GM23248 (cell line): ENCODE measurements around the gene VPS26C. TPM values are rescaled to one million over a fixed set of nuclear protein-coding genes. Genes with fewer than 3 reads are reported as not detected.
A peak's percentile ranks its signal among the peaks of the same experiment; 100 is the strongest.
"Not testable (repeated sequence)": the region's sequence is repeated elsewhere in the genome, so short reads cannot be mapped to it uniquely, and the experiment has no call there.

Experiments used
- DNase-seq: peaks from one replicate; pipeline ENCODE4 v3.0.0-alpha.2; 2015
- H2AFZ ChIP-seq: fragments of 200-600 bp; sonication (generic); 2 replicates; pipeline ENCODE4 v1.6.1; 2016; ENCODE audit warnings: antibody characterized with exemption
- H3F3A ChIP-seq: fragments of 200-600 bp; sonication (generic); 2 replicates; pipeline ENCODE4 v1.6.1; 2016; ENCODE audit warnings: mild to moderate bottlenecking, antibody characterized with exemption, mixed run types; ENCODE audit not compliant: insufficient read depth
- H3K27ac ChIP-seq: fragments of 200-600 bp; sonication (generic); 2 replicates; pipeline ENCODE4 v1.5.1; 2016; ENCODE audit warnings: mild to moderate bottlenecking
- H3K27me3 ChIP-seq: fragments of 200-600 bp; sonication (generic); replicated peaks from 2 replicates; pipeline ENCODE4 v1.6.1; 2016; ENCODE audit warnings: mild to moderate bottlenecking; ENCODE audit not compliant: insufficient read depth
- H3K36me3 ChIP-seq: fragments of 200-600 bp; sonication (generic); 2 replicates; pipeline ENCODE4 v1.6.1; 2016; ENCODE audit warnings: low read depth, mild to moderate bottlenecking
- H3K4me1 ChIP-seq: fragments of 200-600 bp; sonication (generic); 2 replicates; pipeline ENCODE4 v1.6.1; 2016; ENCODE audit warnings: mild to moderate bottlenecking; ENCODE audit not compliant: insufficient read depth
- H3K4me2 ChIP-seq: fragments of 200-600 bp; sonication (generic); one replicate; pipeline ENCODE4 v1.6.1; 2016; ENCODE audit warnings: mild to moderate bottlenecking; ENCODE audit not compliant: unreplicated experiment
- H3K4me3 ChIP-seq: fragments of 200-600 bp; sonication (generic); 2 replicates; pipeline ENCODE4 v1.5.1; 2016; ENCODE audit warnings: mild to moderate bottlenecking
- H3K79me2 ChIP-seq: fragments of 200-600 bp; sonication (generic); 2 replicates; pipeline ENCODE4 v1.6.1; 2016; ENCODE audit warnings: mild to moderate bottlenecking; ENCODE audit not compliant: insufficient read depth
- H3K9ac ChIP-seq: fragments of 200-600 bp; sonication (generic); 2 replicates; pipeline ENCODE4 v1.6.1; 2016; ENCODE audit warnings: mild to moderate bottlenecking
- H3K9me2 ChIP-seq: fragments of 200-600 bp; sonication (generic); 2 replicates; pipeline ENCODE4 v1.6.1; 2016; ENCODE audit warnings: mixed run types, mild to moderate bottlenecking, moderate library complexity; ENCODE audit not compliant: insufficient read depth
- H3K9me3 ChIP-seq: fragments of 200-600 bp; sonication (generic); one replicate; pipeline ENCODE4 v1.6.1; 2017; ENCODE audit warnings: low read depth
- H4K20me1 ChIP-seq: fragments of 200-600 bp; sonication (generic); 2 replicates; pipeline ENCODE4 v1.6.0; 2016; ENCODE audit not compliant: insufficient read depth
- EZH2 ChIP-seq: fragments of 200-600 bp; sonication (generic); IDR thresholded peaks from 2 replicates; pipeline ENCODE4 v1.6.1; 2018; ENCODE audit warnings: antibody characterized with exemption, mild to moderate bottlenecking; ENCODE audit not compliant: insufficient read depth, poor library complexity, severe bottlenecking
- EZH2phosphoT487 ChIP-seq: fragments of 200-600 bp; sonication (generic); IDR thresholded peaks from 2 replicates; pipeline ENCODE4 v1.6.1; 2018; ENCODE audit warnings: antibody characterized with exemption, moderate library complexity, mild to moderate bottlenecking, low read depth; ENCODE audit not compliant: insufficient read depth
- WGBS, 2 experiments: methylation state at CpG; one replicate each; pipeline ENCODE4 v1.1.6; 2015 to 2017; ENCODE audit warnings: low lambda C conversion rate in 2 of 2, low coverage in 1 of 2; ENCODE audit errors: missing lambda C conversion rate in 2 of 2; 5-methylcytosine and 5-hydroxymethylcytosine counted together
- in situ Hi-C: fragments of 300-500 bp; cut with MboI; formaldehyde crosslinking; loops from 2 replicates; pipeline ENCODE4 v1.15.0; 2020
- polyA plus RNA-seq: library from polyadenylated mRNA; unstranded; fragments of >200 nt; fragmentation: Nextera tagmentation; extraction: Ambion mirVana; gene quantifications from 2 replicates; pipeline ENCODE4 v1.2.1, GENCODE V29; 2016
- total RNA-seq: library from RNA; depleted of rRNA; stranded (reverse); fragments of >200 nt; shearing (Covaris generic); gene quantifications from 2 replicates; pipeline ENCODE4 v1.2.3, GENCODE V29; 2014

VPS26C gene
- total and polyA plus RNA-seq, 2 experiments from 2014 or later = 42.3 to 55.0 TPM

DNA sequence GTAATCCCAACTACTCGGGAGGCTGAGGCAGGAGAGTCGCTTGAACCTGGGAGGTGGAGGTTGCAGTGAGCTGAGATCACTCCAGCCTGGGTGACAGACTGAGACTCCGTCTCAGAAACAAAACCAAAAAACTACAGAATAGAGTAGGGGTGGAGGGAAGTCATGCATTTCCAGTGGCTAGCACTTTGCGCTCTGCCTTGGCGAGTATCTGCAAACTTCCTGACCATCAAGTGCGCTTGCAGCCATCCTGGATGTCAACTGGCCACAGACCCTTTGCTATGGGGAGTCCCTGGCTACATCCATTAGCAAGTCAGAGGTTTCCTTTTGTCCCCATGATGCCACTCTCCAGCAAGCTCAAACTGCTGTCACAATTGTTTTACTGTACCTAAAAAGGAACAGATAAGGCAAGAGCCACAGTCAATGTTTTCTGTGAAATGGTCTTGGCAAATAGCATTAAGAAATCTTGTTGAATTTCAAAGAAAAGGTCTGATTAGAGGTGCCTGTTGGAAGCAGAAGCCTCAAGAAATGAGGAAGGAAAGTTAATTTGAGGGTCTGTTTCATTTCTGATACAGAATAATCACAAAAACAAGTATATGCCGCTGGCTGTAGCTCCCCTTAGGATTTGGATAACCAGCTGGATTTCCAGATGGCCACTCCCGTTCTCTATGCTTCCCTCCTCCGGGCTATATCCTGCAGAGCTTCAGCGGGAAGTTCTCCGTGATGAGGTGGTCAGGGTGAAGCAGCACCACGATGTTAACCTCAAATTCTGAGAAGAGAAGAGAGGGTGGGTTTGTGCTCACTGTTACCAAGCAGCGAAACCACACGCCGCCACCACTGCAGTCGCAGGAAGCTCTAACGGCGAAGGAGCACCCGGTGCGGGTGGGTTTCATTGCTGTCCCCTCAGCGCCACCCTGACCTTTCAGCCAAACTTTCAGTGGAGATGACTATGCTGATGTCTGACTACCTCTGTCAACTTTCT lies 42.0 kb downstream of the VPS26C start:
- Histone ChIP-seq H2AFZ (no peak overlapping the region), H3K9me2 (no peaks in the 10 kb centered on the region), H4K20me1 (no peaks in the 10 kb centered on the region), H3K9me3 (no peaks in the 10 kb centered on the region), H3K4me1 (peaks cover under 1% of the 10 kb centered on the region; the same call in 1 of the 2 replicates), H3F3A (0 out of 2 replicates have a peak, but pooled peaks cover 13% of the 10 kb centered on the region), H3K9ac (no peak overlapping the region), H3K79me2 (peaks cover 21% of the 10 kb centered on the region), H3K36me3 (peaks cover 32% of the 10 kb centered on the region), H3K27ac (no peak overlapping the region), H3K27me3 (no peaks in the 10 kb centered on the region), H3K4me3 (no peak overlapping the region), H3K4me2 (no peak overlapping the region)
- TF ChIP-seq EZH2 = no peak
- TF ChIP-seq EZH2phosphoT487 = no peak
- in situ Hi-C loops = no loop called here
- DNase-seq = no peak
- WGBS, 2 experiments = 96 to 97% methylated on average over 20 to 21 of the region's 21 CpGs

DNA sequence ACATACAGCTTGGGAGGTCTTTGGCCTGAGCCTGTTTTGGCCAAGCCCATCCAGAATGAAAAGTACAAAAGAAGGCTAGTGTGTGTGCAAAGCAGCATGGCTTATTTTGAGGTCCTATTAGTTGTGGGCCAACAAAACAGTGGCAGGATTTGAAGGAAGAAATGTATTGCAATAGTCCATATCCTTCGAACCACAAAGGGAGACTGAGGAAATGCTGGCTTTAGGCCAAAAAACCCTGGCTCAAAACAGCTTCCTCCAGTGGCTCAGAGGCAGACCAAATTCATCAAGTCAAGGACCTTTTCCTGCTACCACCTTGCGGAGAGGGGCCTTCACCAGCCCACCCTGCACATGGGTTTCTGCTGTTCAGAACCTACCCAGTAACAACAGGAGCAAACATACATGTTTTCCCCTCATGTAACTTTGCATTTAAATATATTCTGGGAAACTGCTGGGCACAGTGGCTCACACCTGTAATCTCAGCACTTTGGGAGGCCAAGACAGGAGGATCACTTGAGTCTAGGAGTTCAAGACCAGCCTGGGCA lies 43.3 kb downstream of the VPS26C start:
- H3K27me3 ChIP-seq = no peaks in the 10 kb centered on the region
- 0 out of 2 replicates have a peak, but pooled peaks cover 13% of the 10 kb centered on the region for H3F3A ChIP-seq
- H3K9ac ChIP-seq = no peak overlapping the region
- H4K20me1 ChIP-seq = no peaks in the 10 kb centered on the region
- peaks cover 21% of the 10 kb centered on the region for H3K79me2 ChIP-seq
- in situ Hi-C loops = no loop called here
- no peak overlapping the region for H3K27ac ChIP-seq
- no peak for TF ChIP-seq EZH2
- TF ChIP-seq EZH2phosphoT487 = no peak
- H3K9me2 ChIP-seq = no peaks in the 10 kb centered on the region
- H2AFZ ChIP-seq = no peak overlapping the region
- no peak for DNase-seq
- no peak overlapping the region for H3K4me2 ChIP-seq
- 81 to 86% methylated on average over 2 of the region's 2 CpGs for WGBS, 2 experiments
- H3K4me1 ChIP-seq = peaks cover 5% of the 10 kb centered on the region; the same call in 1 of the 2 replicates
- H3K4me3 ChIP-seq = no peak overlapping the region
- H3K9me3 ChIP-seq = no peaks in the 10 kb centered on the region
- H3K36me3 ChIP-seq = peaks cover 30% of the 10 kb centered on the region

GRCh38 chr21:37222248-37222647 lies 44.9 kb downstream of the VPS26C start:
- DNase-seq, H3K9me3 ChIP-seq, H3K27ac ChIP-seq, H3K4me1 ChIP-seq, H2AFZ ChIP-seq, in situ Hi-C loops, H3K27me3 ChIP-seq, H3K9me2 ChIP-seq, H3K4me3 ChIP-seq, H3K4me2 ChIP-seq, H4K20me1 ChIP-seq, H3K9ac ChIP-seq: not testable (repeated sequence)
- H3K36me3 ChIP-seq = peaks cover 30% of the 10 kb centered on the region
- 89 to 100% methylated on average over 2 to 3 of the region's 3 CpGs for WGBS, 2 experiments
- peaks cover 21% of the 10 kb centered on the region for H3K79me2 ChIP-seq
- H3F3A ChIP-seq = 0 out of 2 replicates have a peak, but pooled peaks cover 13% of the 10 kb centered on the region

DNA sequence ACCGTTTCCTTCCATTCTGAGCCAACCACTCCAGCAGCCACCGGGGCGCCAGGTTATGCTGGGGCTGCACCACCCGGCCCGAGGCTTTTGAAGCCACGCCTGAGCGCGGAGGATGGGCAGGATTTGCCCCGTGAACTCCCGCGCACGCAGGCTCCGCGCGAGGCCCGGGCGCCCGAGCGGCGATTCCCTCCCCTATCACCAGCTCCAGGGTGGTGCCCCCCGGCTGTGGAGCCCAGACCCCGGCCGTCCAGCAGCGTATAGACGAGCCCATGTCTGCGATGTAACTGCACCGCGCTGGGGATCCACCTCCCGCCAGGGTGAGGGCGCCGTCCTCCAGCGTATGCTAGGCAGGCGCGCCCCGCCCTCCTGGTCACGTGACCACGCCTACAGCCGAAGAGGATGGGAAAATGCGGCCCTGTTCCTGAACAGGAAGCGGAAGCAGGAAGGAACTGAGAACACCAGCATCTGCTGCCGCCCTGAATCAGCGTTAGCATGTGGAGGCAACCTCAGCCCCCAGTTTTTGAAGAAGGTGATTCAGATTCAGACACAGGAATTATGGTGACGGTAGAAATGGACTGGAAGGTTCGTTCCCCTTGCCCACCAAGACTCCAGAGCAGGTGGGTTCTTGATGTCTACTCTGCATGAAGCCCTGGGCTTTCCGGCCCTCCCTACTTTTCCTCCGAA lies 46.0 kb downstream of the VPS26C start:
- Histone ChIP-seq H4K20me1 (no peaks in the 10 kb centered on the region), H2AFZ (peak overlapping the region; percentile 79)

More for the DNA sequence above, 46.0 kb downstream of the VPS26C start:
- Histone ChIP-seq H3K4me2 (peak overlapping the region; percentile 89), H3F3A (0 out of 2 replicates have a peak, but pooled peaks cover 13% of the 10 kb centered on the region), H3K36me3 (peaks cover 30% of the 10 kb centered on the region), H3K27me3 (no peaks in the 10 kb centered on the region), H3K9me3 (no peaks in the 10 kb centered on the region), H3K79me2 (peaks cover 21% of the 10 kb centered on the region), H3K9ac (peak overlapping the region; percentile 81), H3K4me3 (peak overlapping the region; percentile 78), H3K4me1 (peaks cover 5% of the 10 kb centered on the region; the same call in 1 of the 2 replicates), H3K27ac (peak overlapping the region; percentile 71), H3K9me2 (no peaks in the 10 kb centered on the region)
- WGBS, 2 experiments = 6 to 7% methylated on average over 42 to 46 of the region's 46 CpGs
- peak; percentile 98 for DNase-seq
- no peak for TF ChIP-seq EZH2phosphoT487
- TF ChIP-seq EZH2 = no peak
- in situ Hi-C loops = no loop called here
